GM19438 (cell line): Measurements from ENCODE around the gene KIAA0930.

ENCODE experiments used
- ATAC-seq: cut with Tn5 transposase; IDR thresholded peaks from one replicate; pipeline ENCODE4 v1.9.1; 2021; ENCODE audit warnings: low read depth; ENCODE audit not compliant: unreplicated experiment

KIAA0930 gene

DNA sequence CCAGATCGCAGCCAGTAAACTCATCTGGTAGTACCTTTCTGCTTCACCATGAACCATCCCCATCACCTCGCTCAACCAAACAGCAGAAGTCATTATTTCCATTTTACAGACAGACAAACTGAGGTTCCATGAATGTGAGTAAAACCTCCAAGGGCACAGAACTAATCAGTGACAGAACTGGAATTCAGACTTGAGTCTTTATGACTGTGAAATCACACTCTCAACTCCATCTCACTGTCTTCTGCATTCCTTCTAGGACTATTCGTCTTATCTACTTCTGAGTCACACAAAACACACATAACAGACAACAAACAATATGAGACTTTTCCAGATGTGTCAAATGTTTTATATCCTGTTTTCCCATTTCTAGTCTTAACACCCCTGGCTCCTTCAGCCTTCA lies 86.3 kb downstream of the KIAA0930 start:
- ATAC-seq = no peak

DNA sequence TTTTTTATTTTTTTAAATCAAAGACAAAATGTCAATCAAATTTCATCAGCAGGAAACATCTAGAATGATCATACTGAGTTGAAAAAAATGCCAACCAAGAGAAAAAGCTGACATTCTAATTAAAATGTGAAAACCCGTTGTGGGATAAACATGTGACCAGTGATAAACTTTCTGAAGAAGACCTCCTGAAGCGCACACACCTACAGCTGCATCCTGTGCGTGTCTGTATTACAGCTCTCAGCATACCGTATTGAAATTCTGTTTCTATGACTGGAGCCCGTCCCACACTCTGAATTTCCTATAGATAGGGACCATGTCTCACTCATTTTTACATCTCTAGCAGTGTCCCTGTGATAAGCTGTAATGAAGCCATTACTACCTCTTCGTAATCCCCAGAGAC lies 89.2 kb downstream of the KIAA0930 start:
- ATAC-seq = no peak

- no peak for ATAC-seq
Measured at GRCh38 chr22:45150139-45150538, 90.6 kb downstream of the KIAA0930 start.

GRCh38 chr22:45149671-45150070 lies 91.0 kb downstream of the KIAA0930 start:
- no peak for ATAC-seq

DNA sequence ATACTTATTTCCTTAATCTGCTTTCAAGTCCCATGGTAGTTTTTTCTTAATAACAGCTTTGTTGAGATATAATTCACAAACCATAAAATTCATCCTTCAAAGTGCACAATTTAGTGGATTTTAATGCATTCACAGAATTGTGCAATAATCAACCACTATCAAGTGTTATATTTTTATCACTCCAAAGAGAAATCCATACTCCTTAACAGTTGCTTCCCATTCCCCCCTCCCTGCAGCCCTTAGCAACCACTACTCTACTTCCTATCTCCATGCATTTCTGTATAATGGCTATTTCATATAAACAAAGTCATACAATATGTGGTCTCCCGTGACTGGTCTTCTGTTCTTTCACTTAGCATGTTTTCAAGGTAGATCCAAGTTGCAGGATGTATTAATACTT lies 95.8 kb downstream of the KIAA0930 start:
- ATAC-seq = no peak

GRCh38 chr22:45142376-45142775 lies 98.3 kb downstream of the KIAA0930 start:
- ATAC-seq = no peak
